HCT116 (cell line): ENCODE data around the gene CDC42EP1. TPM values are rescaled to one million over a fixed set of nuclear protein-coding genes. Genes with fewer than 3 reads are reported as not detected.

Experiments used
- ATAC-seq: fragments of 200-7000 bp; cut with Tn5 transposase; 2 replicates; pipeline ENCODE4 v1.9.1; 2020; ENCODE audit warnings: mild to moderate bottlenecking, moderate library complexity
- BruUV-seq: library from RNA; stranded (reverse); fragments of 400-500 nt; replicated peaks from 2 replicates; lab custom pipeline; 2021; lab: Mats Ljungman, UMichigan
- CTCF ChIA-PET: fragments of 300-600 bp; sonication (Branson Sonifier 250); formaldehyde crosslinking; loops from one replicate; lab custom pipeline; 2021; ENCODE audit warnings: antibody characterized with exemption; lab: Charles Lee
- POLR2A ChIA-PET: fragments of 300-600, 350-600 bp; sonication (Branson Sonifier 250); formaldehyde crosslinking; loops from one replicate; lab custom pipeline; 2021; ENCODE audit warnings: antibody characterized with exemption; lab: Charles Lee
- RAD21 ChIA-PET, 2 experiments: fragments of 300-600 bp; sonication (Branson Sonifier 250); formaldehyde crosslinking; loops; one replicate each; lab custom pipeline; 2023; ENCODE audit warnings: low total read pairs in 2 of 2; ENCODE audit not compliant: uncharacterized antibody in 2 of 2, unreplicated experiment in 2 of 2, low non-redundant PET in 1 of 2; lab: Charles Lee
- DNase-seq: peaks from one replicate; pipeline ENCODE4 v3.0.0-alpha.2; 2010; ENCODE audit warnings: low read depth, low spot score
- H2AFZ ChIP-seq: fragments of 200-600 bp; shearing (Covaris generic), sonication (generic); 2 replicates; pipeline ENCODE4 v1.6.1; 2017; ENCODE audit warnings: low read depth, mixed run types, mixed read lengths, antibody characterized with exemption, low read length; ENCODE audit not compliant: poor library complexity, severe bottlenecking
- H3K27ac ChIP-seq: 2 replicates; pipeline ENCODE4 v1.5.1; 2012; ENCODE audit warnings: low read depth, low read length
- H3K27me3 ChIP-seq: fragments of 200-600 bp; sonication (generic); 2 replicates; pipeline ENCODE4 v1.6.1; 2016; ENCODE audit warnings: mixed run types, low read length, mixed read lengths; ENCODE audit not compliant: insufficient read depth
- H3K36me3 ChIP-seq, 2 experiments: fragments of 200-500 bp in 1 of 2; fragments of 200-600 bp in 1 of 2; sonication (Bioruptor generic) in 1 of 2; sonication (generic) in 1 of 2; 2 replicates each; pipeline versions ENCODE4 v1.5.1 to v1.6.1; 2014 to 2016; ENCODE audit warnings: low read length in 2 of 2, inconsistent platforms in 1 of 2, mixed read lengths in 1 of 2, mixed run types in 1 of 2; ENCODE audit not compliant: insufficient read depth in 2 of 2, control insufficient read depth in 1 of 2
- H3K4me1 ChIP-seq, 2 experiments: fragments of 200-600 bp in 1 of 2; sonication (generic) in 1 of 2; 2 replicates each; pipeline versions ENCODE4 v1.5.1 to v1.6.1; 2012 to 2017; ENCODE audit warnings: low read length in 2 of 2, inconsistent platforms in 1 of 2, mild to moderate bottlenecking in 1 of 2, mixed read lengths in 1 of 2, mixed run types in 1 of 2, moderate library complexity in 1 of 2; ENCODE audit not compliant: insufficient read depth in 2 of 2, control insufficient read depth in 1 of 2
- H3K4me2 ChIP-seq: fragments of 200-600 bp; sonication (generic); 2 replicates; pipeline ENCODE4 v1.6.1; 2017; ENCODE audit warnings: mixed run types, low read length, mixed read lengths
- H3K4me3 ChIP-seq, 2 experiments: fragments of 200-600 bp in 1 of 2; sonication (generic) in 1 of 2; replicated peaks in 1 of 2; 2 replicates each; pipeline ENCODE4 v1.5.1; 2011 to 2016; ENCODE audit warnings: low read length in 2 of 2, control low read depth in 1 of 2, low read depth in 1 of 2, mild to moderate bottlenecking in 1 of 2, mixed read lengths in 1 of 2, mixed run types in 1 of 2
- H3K79me2 ChIP-seq: fragments of 200-600 bp; sonication (generic); 2 replicates; pipeline ENCODE4 v1.6.1; 2017; ENCODE audit warnings: mild to moderate bottlenecking, mixed run types, low read length, moderate library complexity, mixed read lengths; ENCODE audit not compliant: insufficient read depth
- H3K9ac ChIP-seq: fragments of 200-600 bp; sonication (generic); 2 replicates; pipeline ENCODE4 v1.6.1; 2016; ENCODE audit warnings: low read length, mixed read lengths
- H3K9me2 ChIP-seq: fragments of 200-600 bp; sonication (generic), shearing (Covaris generic); 2 replicates; pipeline ENCODE4 v1.6.1; 2017; ENCODE audit warnings: mixed run types, mild to moderate bottlenecking, moderate library complexity; ENCODE audit not compliant: insufficient read depth
- H3K9me3 ChIP-seq, 2 experiments: fragments of 200-500 bp in 1 of 2; fragments of 200-600 bp in 1 of 2; sonication (Bioruptor generic) in 1 of 2; sonication (generic) in 1 of 2; 2 replicates each; pipeline ENCODE4 v1.6.1; 2014 to 2017; ENCODE audit warnings: low read length in 2 of 2, mixed read lengths in 2 of 2, inconsistent platforms in 1 of 2, low read depth in 1 of 2, mild to moderate bottlenecking in 1 of 2, mixed run types in 1 of 2, moderate library complexity in 1 of 2; ENCODE audit not compliant: control insufficient read depth in 1 of 2, insufficient read depth in 1 of 2
- H4K20me1 ChIP-seq: fragments of 200-600 bp; sonication (generic), shearing (Covaris generic); 2 replicates; pipeline ENCODE4 v1.6.1; 2017; ENCODE audit warnings: mixed run types, mild to moderate bottlenecking, moderate library complexity; ENCODE audit not compliant: insufficient read depth
- EZH2phosphoT487 ChIP-seq: fragments of 200-600 bp; IDR thresholded peaks from 2 replicates; pipeline ENCODE4 v1.6.1; 2018; ENCODE audit warnings: antibody characterized with exemption, borderline replicate concordance
- POLR2AphosphoS5 ChIP-seq: IDR thresholded peaks from 2 replicates; pipeline ENCODE4 v1.6.1; 2011; ENCODE audit warnings: mild to moderate bottlenecking, low read depth, low read length, moderate library complexity
- ZBTB33 ChIP-seq: IDR thresholded peaks from 2 replicates; pipeline ENCODE4 v1.6.1; 2011; ENCODE audit warnings: mild to moderate bottlenecking, low read length, moderate library complexity; ENCODE audit not compliant: insufficient replicate concordance; ENCODE audit errors: extremely low read depth
- ZFX ChIP-seq: fragments of 450-650 bp; IDR thresholded peaks from 2 replicates; pipeline ENCODE4 v1.6.1; 2017
- intact Hi-C: fragments of 100-400 bp; cut with micrococcal nuclease; formaldehyde crosslinking; loops from 2 replicates; pipeline ENCODE4 v1.10.0; 2022
- total RNA-seq: library from RNA; stranded (reverse); gene quantifications from one replicate; pipeline ENCODE4 v1.2.1, GENCODE V29; 2021; ENCODE audit not compliant: unreplicated experiment

The CDC42EP1 gene
- total RNA-seq, 1 experiment from 2014 or later, result 160 TPM

GRCh38 chr22:37545703-37546436 is 14.4 kb upstream of the CDC42EP1 start:
- peak; percentile 69 for TF ChIP-seq POLR2AphosphoS5
- 0 out of 2 replicates have a peak, but pooled peaks have one; percentile 23 for TF ChIP-seq ZFX
- no peak for TF ChIP-seq EZH2phosphoT487
- H3K27me3 ChIP-seq, result no peaks in the 10 kb centered on the region
- ATAC-seq, result peak; percentile 82
- peaks cover 37 to 62% of the 10 kb centered on the region in 2 experiments for H3K4me1 ChIP-seq
- intact Hi-C loops, result loop anchor here (1.0 kb wide), 1 partner anchor 21 kb away; no protein-coding TSS in a partner anchor
- DNase-seq, result no peak
- H3K79me2 ChIP-seq, result no peaks in the 10 kb centered on the region
- H3K9me3 ChIP-seq, result no peaks in the 10 kb centered on the region
- H4K20me1 ChIP-seq, result no peaks in the 10 kb centered on the region
- peak overlapping the region; percentile 67 for H3K9ac ChIP-seq
- H3K36me3 ChIP-seq, result no peaks in the 10 kb centered on the region
- no peaks in the 10 kb centered on the region for H3K9me2 ChIP-seq
- peak overlapping the region; percentile 78 for H3K27ac ChIP-seq
- H2AFZ ChIP-seq, result peak overlapping the region; percentile 39
- peak overlapping the region; percentile 93 for H3K4me2 ChIP-seq
- POLR2A ChIA-PET, result interaction anchor here (0.7 to 3.7 kb wide), 7 partner anchors 9 to 62 kb away, joined by 3 to 21 read pairs (median 6); no protein-coding TSS in a partner anchor
- RAD21 ChIA-PET, result interaction anchor here (0.9 to 3.5 kb wide), 6 partner anchors 11 to 61 kb away, joined by 3 to 17 read pairs (median 3); no protein-coding TSS in a partner anchor
- CTCF ChIA-PET, result interaction anchor here (1.1 to 14.9 kb wide), 9 partner anchors 13 to 135 kb away, joined by 3 to 238 read pairs (median 4); partner anchors contain the start of genes CDC42EP1 and GGA1
- peak overlapping the region; percentile 46 to 59 for H3K4me3 ChIP-seq
- BruUV-seq, result TSS peak; percentile 84

- H3K4me1 ChIP-seq, result peaks cover 35 to 55% of the 10 kb centered on the region in 2 experiments
Observed at GRCh38 chr22:37546437-37547250, 13.6 kb upstream of the CDC42EP1 start.

More at GRCh38 chr22:37546437-37547250, 13.6 kb upstream of the CDC42EP1 start:
- Histone ChIP-seq H3K27ac (peak overlapping the region; percentile 78), H3K4me2 (peak overlapping the region; percentile 93), H3K9me3 (no peaks in the 10 kb centered on the region), H3K9me2 (no peaks in the 10 kb centered on the region), H3K79me2 (no peaks in the 10 kb centered on the region), H3K36me3 (no peaks in the 10 kb centered on the region), H3K4me3 (peak overlapping the region in 1 of 2 experiments; percentile 59; a peak in 1 of 4 replicates), H3K9ac (peak overlapping the region; percentile 67), H4K20me1 (no peaks in the 10 kb centered on the region), H3K27me3 (no peaks in the 10 kb centered on the region), H2AFZ (peak overlapping the region; percentile 39)
- RAD21 ChIA-PET, result interaction anchor here (0.9 to 3.5 kb wide), 6 partner anchors 11 to 61 kb away, joined by 3 to 17 read pairs (median 3); no protein-coding TSS in a partner anchor
- ATAC-seq, result peak; percentile 10
- no TSS peak for BruUV-seq
- CTCF ChIA-PET, result interaction anchor here (0.8 to 14.9 kb wide), 10 partner anchors 12 to 134 kb away, joined by 3 to 238 read pairs (median 4); partner anchors contain the start of genes CDC42EP1 and GGA1
- POLR2A ChIA-PET, result interaction anchor here (0.7 to 3.7 kb wide), 6 partner anchors 8 to 46 kb away, joined by 3 to 21 read pairs (median 5); partner anchors contain the start of gene CDC42EP1
- no peak for DNase-seq
- TF ChIP-seq ZFX (0 out of 2 replicates have a peak, but pooled peaks have one; percentile 2), ZBTB33 (no peak)
- intact Hi-C loops, result no loop called here
